HG03575 (cell line): ENCODE data around the gene DNTTIP2.
"Not testable (repeated sequence)": the region's sequence is repeated elsewhere in the genome, so short reads cannot be mapped to it uniquely, and the experiment has no call there.

ENCODE experiments used
- ATAC-seq: cut with Tn5 transposase; IDR thresholded peaks from one replicate; pipeline ENCODE4 v1.9.1; 2021; ENCODE audit not compliant: unreplicated experiment, insufficient number of reproducible peaks, low FRiP score; ENCODE audit errors: extremely low read depth

Gene DNTTIP2

GRCh38 chr1:93880731-93881130, 1.7 kb upstream of the DNTTIP2 start:
- no peak for ATAC-seq

GRCh38 chr1:93878501-93878888, 511 bp downstream of the DNTTIP2 start:
- no peak for ATAC-seq

GRCh38 chr1:93877529-93877928, 1.5 kb downstream of the DNTTIP2 start:
- ATAC-seq = no peak

- ATAC-seq = no peak
Measured at GRCh38 chr1:93876244-93876643, 2.8 kb downstream of the DNTTIP2 start.

GRCh38 chr1:93874025-93874651, 4.9 kb downstream of the DNTTIP2 start:
- ATAC-seq = no peak

GRCh38 chr1:93871366-93871765, 7.6 kb downstream of the DNTTIP2 start:
- ATAC-seq = no peak

GRCh38 chr1:93869653-93870052, 9.4 kb downstream of the DNTTIP2 start:
- ATAC-seq = no peak

- not testable (repeated sequence) for ATAC-seq
Measured at GRCh38 chr1:93868492-93868891, 10.5 kb downstream of the DNTTIP2 start.

GRCh38 chr1:93865253-93865652, 13.8 kb downstream of the DNTTIP2 start:
- no peak for ATAC-seq

- no peak for ATAC-seq
Measured at GRCh38 chr1:93864175-93864574, 14.8 kb downstream of the DNTTIP2 start.

GRCh38 chr1:93857653-93858052, 21.4 kb downstream of the DNTTIP2 start:
- not testable (repeated sequence) for ATAC-seq

GRCh38 chr1:93855983-93856382, 23.0 kb downstream of the DNTTIP2 start:
- ATAC-seq = not testable (repeated sequence)

- ATAC-seq = no peak
Measured at GRCh38 chr1:93853940-93854339, 25.1 kb downstream of the DNTTIP2 start.

- no peak for ATAC-seq
Measured at GRCh38 chr1:93851878-93852277, 27.1 kb downstream of the DNTTIP2 start.

- no peak for ATAC-seq
Measured at GRCh38 chr1:93851327-93851712, 27.7 kb downstream of the DNTTIP2 start.

GRCh38 chr1:93850687-93851326, 28.2 kb downstream of the DNTTIP2 start:
- not testable (repeated sequence) for ATAC-seq

GRCh38 chr1:93848350-93848883, 30.6 kb downstream of the DNTTIP2 start:
- ATAC-seq = no peak

GRCh38 chr1:93847811-93848288, 31.2 kb downstream of the DNTTIP2 start:
- peak; percentile 9 for ATAC-seq

GRCh38 chr1:93846992-93847810, 31.8 kb downstream of the DNTTIP2 start:
- peak; percentile 42 for ATAC-seq
